ENCODE data around the gene BPIFB6. TPM values are rescaled to one million over a fixed set of nuclear protein-coding genes. Genes with fewer than 3 reads are reported as not detected.

The BPIFB6 gene
- total and polyA plus RNA-seq, 3 donors from 2014 or later, result 0.24 TPM; not detected in 2

- TF ChIP-seq, protein P1, sequence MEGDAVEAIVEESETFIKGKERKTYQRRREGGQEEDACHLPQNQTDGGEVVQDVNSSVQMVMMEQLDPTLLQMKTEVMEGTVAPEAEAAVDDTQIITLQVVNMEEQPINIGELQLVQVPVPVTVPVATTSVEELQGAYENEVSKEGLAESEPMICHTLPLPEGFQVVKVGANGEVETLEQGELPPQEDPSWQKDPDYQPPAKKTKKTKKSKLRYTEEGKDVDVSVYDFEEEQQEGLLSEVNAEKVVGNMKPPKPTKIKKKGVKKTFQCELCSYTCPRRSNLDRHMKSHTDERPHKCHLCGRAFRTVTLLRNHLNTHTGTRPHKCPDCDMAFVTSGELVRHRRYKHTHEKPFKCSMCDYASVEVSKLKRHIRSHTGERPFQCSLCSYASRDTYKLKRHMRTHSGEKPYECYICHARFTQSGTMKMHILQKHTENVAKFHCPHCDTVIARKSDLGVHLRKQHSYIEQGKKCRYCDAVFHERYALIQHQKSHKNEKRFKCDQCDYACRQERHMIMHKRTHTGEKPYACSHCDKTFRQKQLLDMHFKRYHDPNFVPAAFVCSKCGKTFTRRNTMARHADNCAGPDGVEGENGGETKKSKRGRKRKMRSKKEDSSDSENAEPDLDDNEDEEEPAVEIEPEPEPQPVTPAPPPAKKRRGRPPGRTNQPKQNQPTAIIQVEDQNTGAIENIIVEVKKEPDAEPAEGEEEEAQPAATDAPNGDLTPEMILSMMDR (IDR thresholded peaks at IDR 0.05), result no peak
- TF ChIP-seq POLR2A (IDR thresholded peaks at IDR 0.05), result no peak
- H3K4me1 ChIP-seq, result no peaks in the 10 kb centered on the region
- 88 to 89% methylated on average over 13 to 16 of the region's 16 CpGs for WGBS, 2 donors
- intact Hi-C loops (cut with DNase I; ENCODE audit: low total_unique reads), result no loop called here
- no peak for DNase-seq
- H3K36me3 ChIP-seq (ENCODE audit: low read depth, missing control alignments), result no peaks in the 10 kb centered on the region
- no peak overlapping the region for H3K27ac ChIP-seq
- no peak overlapping the region for H3K4me3 ChIP-seq
- no peaks in the 10 kb centered on the region for H3K9me3 ChIP-seq
- H3K27me3 ChIP-seq, result no peaks in the 10 kb centered on the region
Observed at GRCh38 chr20:32988008-32988407, 43.4 kb upstream of the BPIFB6 start.

GRCh38 chr20:32989507-32990283 is 41.8 kb upstream of the BPIFB6 start:
- H3K4me3 ChIP-seq, result no peak overlapping the region
- no peaks in the 10 kb centered on the region for H3K9me3 ChIP-seq
- no peak for TF ChIP-seq POLR2A (IDR thresholded peaks at IDR 0.05)
- TF ChIP-seq, protein P1 (IDR thresholded peaks at IDR 0.05), result no peak
- no peak overlapping the region for H3K27ac ChIP-seq
- no peak for DNase-seq
- no peaks in the 10 kb centered on the region for H3K27me3 ChIP-seq
- no peaks in the 10 kb centered on the region for H3K4me1 ChIP-seq
- intact Hi-C loops (cut with DNase I; ENCODE audit: low total_unique reads), result no loop called here
- WGBS, 2 donors, result 83 to 92% methylated on average over 11 to 14 of the region's 14 CpGs
- H3K36me3 ChIP-seq (ENCODE audit: low read depth, missing control alignments), result no peaks in the 10 kb centered on the region

GRCh38 chr20:32990426-32990825 is 41.0 kb upstream of the BPIFB6 start:
- no peak overlapping the region for H3K27ac ChIP-seq
- no peaks in the 10 kb centered on the region for H3K27me3 ChIP-seq
- no peak for DNase-seq
- H3K36me3 ChIP-seq (ENCODE audit: low read depth, missing control alignments), result no peaks in the 10 kb centered on the region
- H3K9me3 ChIP-seq, result no peaks in the 10 kb centered on the region
- intact Hi-C loops (cut with DNase I; ENCODE audit: low total_unique reads), result no loop called here
- no peak overlapping the region for H3K4me3 ChIP-seq
- no peaks in the 10 kb centered on the region for H3K4me1 ChIP-seq
- WGBS, 2 donors, result 72 to 85% methylated on average over 2 to 3 of the region's 3 CpGs
- no peak for TF ChIP-seq POLR2A (IDR thresholded peaks at IDR 0.05)
- TF ChIP-seq, protein P1 (IDR thresholded peaks at IDR 0.05), result no peak

- Histone ChIP-seq H3K27ac (no peak overlapping the region), H3K4me3 (no peak overlapping the region), H3K36me3 (ENCODE audit: low read depth, missing control alignments) (no peaks in the 10 kb centered on the region), H3K4me1 (no peaks in the 10 kb centered on the region), H3K27me3 (no peaks in the 10 kb centered on the region), H3K9me3 (no peaks in the 10 kb centered on the region)
- intact Hi-C loops (cut with DNase I; ENCODE audit: low total_unique reads), result no loop called here
- 78 to 85% methylated on average over 3 of the region's 3 CpGs for WGBS, 2 donors
- DNase-seq, result no peak
- TF ChIP-seq, protein P1 (IDR thresholded peaks at IDR 0.05), result no peak
- no peak for TF ChIP-seq POLR2A (IDR thresholded peaks at IDR 0.05)
Observed at GRCh38 chr20:32991383-32991782, 40.1 kb upstream of the BPIFB6 start.
